Trophoblast cell (in vitro differentiated cells and primary cell): Measurements from ENCODE around the gene PPP1R12B.
"Not testable (repeated sequence)": the region's sequence is repeated elsewhere in the genome, so short reads cannot be mapped to it uniquely, and the experiment has no call there.

ENCODE experiments used
- DNase-seq, 2 donors: peaks; one replicate each; pipeline ENCODE4 v3.0.0-alpha.2; 2016
- H2AFZ ChIP-seq: 2 replicates; pipeline ENCODE4 v1.6.1; 2013; ENCODE audit warnings: low read length, moderate library complexity, mild to moderate bottlenecking; ENCODE audit not compliant: insufficient read depth, poor library complexity
- H2AK5ac ChIP-seq: 2 replicates; pipeline ENCODE4 v1.6.1; 2013; ENCODE audit warnings: mild to moderate bottlenecking, low read length
- H2BK120ac ChIP-seq: 2 replicates; pipeline ENCODE4 v1.6.1; 2013; ENCODE audit warnings: low read length, mild to moderate bottlenecking, moderate library complexity; ENCODE audit not compliant: insufficient read depth, poor library complexity
- H2BK12ac ChIP-seq: 2 replicates; pipeline ENCODE4 v1.6.1; 2013; ENCODE audit warnings: mild to moderate bottlenecking, low read length, moderate library complexity
- H2BK5ac ChIP-seq: 2 replicates; pipeline ENCODE4 v1.6.1; 2013; ENCODE audit warnings: low read length, low read depth, moderate library complexity, mild to moderate bottlenecking; ENCODE audit not compliant: poor library complexity
- H3K14ac ChIP-seq: 2 replicates; pipeline ENCODE4 v1.6.1; 2013; ENCODE audit warnings: mild to moderate bottlenecking, low read length
- H3K18ac ChIP-seq: 2 replicates; pipeline ENCODE4 v1.6.1; 2013; ENCODE audit warnings: mild to moderate bottlenecking, low read length
- H3K23ac ChIP-seq: 2 replicates; pipeline ENCODE4 v1.6.1; 2013; ENCODE audit warnings: low read length
- H3K27ac ChIP-seq: 2 replicates; pipeline ENCODE4 v1.5.1; 2013; ENCODE audit warnings: low read depth, mild to moderate bottlenecking, inconsistent platforms, low read length, moderate library complexity
- H3K27me3 ChIP-seq: 2 replicates; pipeline ENCODE4 v1.6.1; 2013; ENCODE audit warnings: inconsistent platforms, mild to moderate bottlenecking, low read length, moderate library complexity; ENCODE audit not compliant: insufficient read depth
- H3K36me3 ChIP-seq, 2 experiments: 1 replicate in 1 of 2; 2 replicates in 1 of 2; pipeline ENCODE4 v1.6.1; 2013; ENCODE audit warnings: low read length in 2 of 2, mild to moderate bottlenecking in 2 of 2, moderate library complexity in 1 of 2; ENCODE audit not compliant: insufficient read depth in 2 of 2, control insufficient read depth in 1 of 2
- H3K4ac ChIP-seq: 2 replicates; pipeline ENCODE4 v1.6.1; 2013; ENCODE audit warnings: low read depth, mild to moderate bottlenecking, low read length, moderate library complexity
- H3K4me1 ChIP-seq, 2 experiments: 1 replicate in 1 of 2; 2 replicates in 1 of 2; pipeline ENCODE4 v1.6.1; 2013; ENCODE audit warnings: low read length in 2 of 2, mild to moderate bottlenecking in 2 of 2, moderate library complexity in 1 of 2; ENCODE audit not compliant: insufficient read depth in 2 of 2, control insufficient read depth in 1 of 2
- H3K4me2 ChIP-seq: 2 replicates; pipeline ENCODE4 v1.6.1; 2013; ENCODE audit warnings: inconsistent platforms, mild to moderate bottlenecking, low read length, moderate library complexity
- H3K4me3 ChIP-seq: 2 replicates; pipeline ENCODE4 v1.5.1; 2013; ENCODE audit warnings: mild to moderate bottlenecking, low read depth, low read length, inconsistent platforms
- H3K79me1 ChIP-seq: one replicate; pipeline ENCODE4 v1.6.1; 2013; ENCODE audit warnings: low read length
- H3K79me2 ChIP-seq: 2 replicates; pipeline ENCODE4 v1.6.1; 2013; ENCODE audit warnings: low read length, mild to moderate bottlenecking; ENCODE audit not compliant: control insufficient read depth, insufficient read depth, poor library complexity
- H3K9ac ChIP-seq: 2 replicates; pipeline ENCODE4 v1.6.1; 2013; ENCODE audit warnings: mild to moderate bottlenecking, low read length
- H3K9me3 ChIP-seq: 2 replicates; pipeline ENCODE4 v1.6.1; 2013; ENCODE audit warnings: low read depth, mild to moderate bottlenecking, control low read depth, inconsistent platforms, low read length; ENCODE audit not compliant: insufficient read depth
- H4K12ac ChIP-seq: 2 replicates; pipeline ENCODE4 v1.6.1; 2013; ENCODE audit warnings: low read depth, mild to moderate bottlenecking, low read length, moderate library complexity
- H4K8ac ChIP-seq: 2 replicates; pipeline ENCODE4 v1.6.1; 2013; ENCODE audit warnings: low read depth, mild to moderate bottlenecking, low read length, moderate library complexity
- H4K91ac ChIP-seq: one replicate; pipeline ENCODE4 v1.6.1; 2013; ENCODE audit warnings: low read depth, mild to moderate bottlenecking, low read length, moderate library complexity
- whole genome bisulfite sequencing: extraction: QIAGEN DNeasy Blood & Tissue Kit; methylation state at CpG from one replicate; pipeline ENCODE4 v1.1.7; 2013; ENCODE audit warnings: missing lambda C conversion rate; ENCODE audit not compliant: insufficient read length, insufficient coverage; ENCODE audit errors: extremely low coverage; 5-methylcytosine and 5-hydroxymethylcytosine counted together

The PPP1R12B gene

GRCh38 chr1:202624088-202624780 is 275.7 kb downstream of the PPP1R12B start:
- Histone ChIP-seq H3K79me1 (peaks cover 3% of the 10 kb centered on the region), H4K8ac (no peak overlapping the region), H3K4me2 (no peak overlapping the region), H4K12ac (no peak overlapping the region), H4K91ac (no peak overlapping the region), H3K23ac (peak overlapping the region; percentile 34), H2AFZ (no peak overlapping the region), H3K27ac (no peak overlapping the region), H3K79me2 (no peaks in the 10 kb centered on the region), H3K4me1 (peaks cover 7 to 10% of the 10 kb centered on the region in 2 experiments), H2BK120ac (no peak overlapping the region), H3K36me3 (no peaks in the 10 kb centered on the region), H2AK5ac (no peak overlapping the region), H3K4ac (no peak overlapping the region), H3K9me3 (peaks cover 7% of the 10 kb centered on the region), H3K4me3 (peak overlapping the region; percentile 18), H3K18ac (no peak overlapping the region), H2BK5ac (no peak overlapping the region), H2BK12ac (no peak overlapping the region), H3K9ac (no peak overlapping the region), H3K14ac (no peak overlapping the region), H3K27me3 (no peaks in the 10 kb centered on the region)
- DNase-seq, result no peak
- 100% methylated on average over 3 of the region's 7 CpGs for WGBS

- no peak overlapping the region for H2BK5ac ChIP-seq
- no peak overlapping the region for H3K4me2 ChIP-seq
- no peaks in the 10 kb centered on the region for H3K79me2 ChIP-seq
- DNase-seq, result no peak
- H4K12ac ChIP-seq, result no peak overlapping the region
- no peak overlapping the region for H3K27ac ChIP-seq
- no peak overlapping the region for H3K9ac ChIP-seq
- peaks cover 7% of the 10 kb centered on the region for H3K9me3 ChIP-seq
- no peak overlapping the region for H4K8ac ChIP-seq
- no peak overlapping the region for H2AK5ac ChIP-seq
- H3K4me1 ChIP-seq, result peaks cover 6 to 10% of the 10 kb centered on the region in 2 experiments
- H2BK12ac ChIP-seq, result no peak overlapping the region
- H2BK120ac ChIP-seq, result no peak overlapping the region
- WGBS, result 100% methylated on average over 1 of the region's 1 CpG
- no peaks in the 10 kb centered on the region for H3K36me3 ChIP-seq
- no peak overlapping the region for H3K14ac ChIP-seq
- no peak overlapping the region for H2AFZ ChIP-seq
- H3K79me1 ChIP-seq, result peaks cover 3% of the 10 kb centered on the region
- H3K18ac ChIP-seq, result no peak overlapping the region
- H3K4me3 ChIP-seq, result peak overlapping the region; percentile 18
- H3K27me3 ChIP-seq, result no peaks in the 10 kb centered on the region
- no peak overlapping the region for H3K4ac ChIP-seq
- H3K23ac ChIP-seq, result peak overlapping the region; percentile 34
- H4K91ac ChIP-seq, result no peak overlapping the region
Observed at GRCh38 chr1:202624781-202625108, 276.2 kb downstream of the PPP1R12B start.

GRCh38 chr1:202625416-202626360 is 277.2 kb downstream of the PPP1R12B start:
- Histone ChIP-seq H3K4me3 (no peak overlapping the region), H3K4me2 (no peak overlapping the region), H3K79me2 (no peaks in the 10 kb centered on the region), H3K14ac (no peak overlapping the region), H3K23ac (no peak overlapping the region), H4K12ac (no peak overlapping the region), H3K9me3 (peaks cover 7% of the 10 kb centered on the region), H2AFZ (no peak overlapping the region), H3K9ac (no peak overlapping the region), H4K8ac (no peak overlapping the region), H3K4me1 (peaks cover 6 to 10% of the 10 kb centered on the region in 2 experiments), H3K27ac (no peak overlapping the region), H4K91ac (no peak overlapping the region), H3K36me3 (no peaks in the 10 kb centered on the region), H2BK120ac (no peak overlapping the region), H3K4ac (no peak overlapping the region), H3K79me1 (peaks cover 3% of the 10 kb centered on the region), H2BK5ac (no peak overlapping the region), H3K18ac (no peak overlapping the region), H2AK5ac (no peak overlapping the region), H2BK12ac (no peak overlapping the region), H3K27me3 (no peaks in the 10 kb centered on the region)
- WGBS, result no CpG with 5 or more reads among the region's 28 CpGs
- DNase-seq, result peak; percentile 48 to 67

GRCh38 chr1:202627036-202627435 is 278.5 kb downstream of the PPP1R12B start:
- not testable (repeated sequence) for H3K14ac ChIP-seq, H3K23ac ChIP-seq, H3K79me2 ChIP-seq, H2AFZ ChIP-seq, H3K27me3 ChIP-seq, H3K27ac ChIP-seq, H3K4me3 ChIP-seq, H3K9me3 ChIP-seq, H3K4me2 ChIP-seq, H3K36me3 ChIP-seq, H3K18ac ChIP-seq, H2BK5ac ChIP-seq, DNase-seq, H2BK12ac ChIP-seq, H2AK5ac ChIP-seq, H4K91ac ChIP-seq, H3K4ac ChIP-seq, H4K8ac ChIP-seq, H4K12ac ChIP-seq, H2BK120ac ChIP-seq, H3K9ac ChIP-seq, H3K79me1 ChIP-seq
- H3K4me1 ChIP-seq, result peaks cover 6 to 10% of the 10 kb centered on the region in 2 experiments
- no CpG with 5 or more reads among the region's 7 CpGs for WGBS
